HepG2 (cell line): ENCODE measurements around the gene CBR4. TPM values are rescaled to one million over a fixed set of nuclear protein-coding genes. Genes with fewer than 3 reads are reported as not detected.

Experiments used
- ARID4A ChIP-seq: sonication (generic); formaldehyde crosslinking; IDR thresholded peaks from 2 replicates; pipeline ENCODE4 v1.5.0; 2020; ENCODE audit warnings: mild to moderate bottlenecking, missing genetic modification reagents, borderline replicate concordance
- GLI4 ChIP-seq: sonication (generic); formaldehyde crosslinking; IDR thresholded peaks from 2 replicates; pipeline ENCODE4 v1.5.1; 2020; ENCODE audit warnings: missing genetic modification reagents, mild to moderate bottlenecking, moderate library complexity, borderline replicate concordance
- HIVEP1 ChIP-seq: sonication (generic); formaldehyde crosslinking; IDR thresholded peaks from 2 replicates; pipeline ENCODE4 v1.4.0; 2020; ENCODE audit warnings: mild to moderate bottlenecking, missing genetic modification reagents
- HMG20A ChIP-seq: IDR thresholded peaks from 2 replicates; pipeline ENCODE4 v1.6.1; 2016; ENCODE audit warnings: borderline replicate concordance
- NBN ChIP-seq: fragments of 450-650 bp; conservative IDR thresholded peaks from 2 replicates; pipeline ENCODE4 v1.6.1; 2017
- SMYD3 ChIP-seq: sonication (generic); formaldehyde crosslinking; IDR thresholded peaks from 2 replicates; pipeline ENCODE4 v1.8.1; 2023; ENCODE audit warnings: mild to moderate bottlenecking, missing genetic modification reagents
- TRIM22 ChIP-seq: fragments of 450-650 bp; IDR thresholded peaks from 2 replicates; pipeline ENCODE4 v1.6.1; 2017
- ZBTB43 ChIP-seq: sonication (generic); formaldehyde crosslinking; conservative IDR thresholded peaks from 2 replicates; pipeline ENCODE4 v1.4.0; 2020; ENCODE audit warnings: missing genetic modification reagents
- ZNF335 ChIP-seq: sonication (generic); formaldehyde crosslinking; IDR thresholded peaks from 2 replicates; pipeline ENCODE4 v1.4.0; 2020; ENCODE audit warnings: missing genetic modification reagents
- ZNF484 ChIP-seq: sonication (generic); formaldehyde crosslinking; IDR thresholded peaks from 2 replicates; pipeline ENCODE4 v1.5.1; 2020; ENCODE audit warnings: mild to moderate bottlenecking, low read depth, missing genetic modification reagents, borderline replicate concordance
- ZNF570 ChIP-seq: sonication (generic); formaldehyde crosslinking; IDR thresholded peaks from 2 replicates; pipeline ENCODE4 v1.4.0; 2020; ENCODE audit warnings: mild to moderate bottlenecking, missing genetic modification reagents, borderline replicate concordance
- ZNF646 ChIP-seq: sonication (generic); formaldehyde crosslinking; IDR thresholded peaks from 2 replicates; pipeline ENCODE4 v1.9.0; 2021; ENCODE audit warnings: mild to moderate bottlenecking, missing genetic modification reagents
- ZSCAN5A ChIP-seq: sonication (generic); formaldehyde crosslinking; IDR thresholded peaks from 2 replicates; pipeline ENCODE4 v1.8.0; 2022; ENCODE audit warnings: mild to moderate bottlenecking, missing genetic modification reagents, borderline replicate concordance
- polyA plus RNA-seq, 8 experiments: library from polyadenylated mRNA; depleted of rRNA in 3 of 8; stranded (reverse) in 7 of 8; unstranded in 1 of 8; fragments of >200 nt; fragmentation: Illumina TruSeq in 4 of 8; extraction: Trizol in 4 of 8; gene quantifications; 2 replicates each; pipeline versions ENCODE4 v1.2.1 to v1.2.3, GENCODE V29; 2011 to 2016; ENCODE audit warnings: low read depth in 4 of 8, missing spikeins in 1 of 8, mixed read lengths in 1 of 8; ENCODE audit not compliant: insufficient read depth in 1 of 8
- total RNA-seq, 5 experiments: library from RNA; depleted of rRNA; stranded (reverse); fragments of >200 nt; fragmentation: Illumina TruSeq; extraction: Trizol; gene quantifications; 2 replicates each; pipeline ENCODE4 v1.2.3, GENCODE V29; 2016; ENCODE audit warnings: low read depth in 1 of 5

CBR4 gene
- total and polyA plus RNA-seq, 2 of the 13 experiments (the other 11 are each of a cell fraction or from before 2014, with no cell fraction given): 7.3 to 20.7 TPM

GRCh38 chr4:169009286-169010124 lies 550 bp downstream of the CBR4 start (continued):
- TF ChIP-seq ZNF335 (CRISPR knock-in tag) (no peak), TRIM22 (no peak), HIVEP1 (CRISPR knock-in tag) (peak; percentile 52; the same call in 1 of the 2 replicates), ZNF484 (CRISPR knock-in tag) (no peak), GLI4 (CRISPR knock-in tag) (no peak), ZBTB43 (CRISPR knock-in tag) (peak; percentile 42; the same call in 1 of the 2 replicates), ZSCAN5A (CRISPR knock-in tag) (no peak), ZNF646 (CRISPR knock-in tag) (no peak), ZNF570 (no peak), ARID4A (CRISPR knock-in tag) (peak; percentile 33; the same call in 1 of the 2 replicates), NBN (no peak), SMYD3 (CRISPR knock-in tag) (no peak), HMG20A (no peak)
